ENCODE measurements around the gene UBE3B.

UBE3B gene

DNA sequence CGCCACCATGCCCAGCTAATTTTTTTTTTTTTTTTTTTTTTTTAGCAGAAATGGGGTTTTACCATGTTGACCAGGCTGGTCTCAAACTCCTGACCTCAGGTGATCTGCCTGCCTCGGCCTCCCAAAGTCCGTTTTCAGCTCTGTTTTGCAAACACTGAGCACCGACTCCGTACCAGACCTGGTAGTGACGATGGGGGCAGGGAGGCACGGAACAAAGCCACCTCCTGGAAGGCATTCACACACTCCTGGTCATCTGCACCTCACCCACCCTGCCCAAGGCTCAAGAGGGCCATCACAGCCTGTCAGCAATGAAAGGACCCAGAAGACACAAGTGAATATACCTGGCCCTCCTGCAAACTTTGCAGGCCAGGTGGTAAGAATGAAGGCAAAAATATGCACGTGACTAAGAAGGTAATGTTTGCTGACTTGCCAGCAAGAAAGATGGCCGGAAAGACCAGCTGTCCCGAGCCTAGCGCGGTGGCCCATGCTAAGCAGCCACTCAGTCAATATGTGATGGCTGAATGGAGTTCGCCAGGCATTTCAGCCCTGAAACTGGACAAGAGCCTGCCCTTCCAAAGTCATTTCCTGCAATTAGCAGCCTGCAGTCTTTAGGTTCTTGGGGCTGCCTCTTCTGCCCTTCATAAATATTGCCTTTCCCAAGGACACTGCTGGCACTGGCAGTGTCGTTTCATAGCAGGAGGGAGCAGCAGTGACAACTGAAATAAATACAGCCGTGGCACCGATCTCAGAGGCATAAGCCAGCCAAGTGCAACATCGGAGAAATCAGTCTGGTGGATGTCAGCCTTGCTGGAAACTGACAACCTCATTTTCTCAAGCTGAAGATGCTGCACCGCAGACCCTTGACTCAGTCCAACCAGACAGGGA is 78.2 kb downstream of the UBE3B start:
- peaks cover 3% of the 10 kb centered on the region for H3K27me3 ChIP-seq (ENCODE audit: insufficient read depth, poor library complexity, severe bottlenecking)
- DNase-seq (ENCODE audit: low read depth in 1 of 2, low spot score in 1 of 2) = no peak
- no peak overlapping the region for H3K4me3 ChIP-seq (replicated peaks; ENCODE audit: insufficient read depth, low read length)
- TF ChIP-seq SPI1 (IDR thresholded peaks at IDR 0.05; ENCODE audit: borderline replicate concordance, low read depth) = no peak
- no peak for TF ChIP-seq GABPA (IDR thresholded peaks at IDR 0.05; ENCODE audit: low read depth)
- no peak for TF ChIP-seq POLR2AphosphoS5 (IDR thresholded peaks at IDR 0.05; ENCODE audit: low read depth)
- TF ChIP-seq, protein P1, sequence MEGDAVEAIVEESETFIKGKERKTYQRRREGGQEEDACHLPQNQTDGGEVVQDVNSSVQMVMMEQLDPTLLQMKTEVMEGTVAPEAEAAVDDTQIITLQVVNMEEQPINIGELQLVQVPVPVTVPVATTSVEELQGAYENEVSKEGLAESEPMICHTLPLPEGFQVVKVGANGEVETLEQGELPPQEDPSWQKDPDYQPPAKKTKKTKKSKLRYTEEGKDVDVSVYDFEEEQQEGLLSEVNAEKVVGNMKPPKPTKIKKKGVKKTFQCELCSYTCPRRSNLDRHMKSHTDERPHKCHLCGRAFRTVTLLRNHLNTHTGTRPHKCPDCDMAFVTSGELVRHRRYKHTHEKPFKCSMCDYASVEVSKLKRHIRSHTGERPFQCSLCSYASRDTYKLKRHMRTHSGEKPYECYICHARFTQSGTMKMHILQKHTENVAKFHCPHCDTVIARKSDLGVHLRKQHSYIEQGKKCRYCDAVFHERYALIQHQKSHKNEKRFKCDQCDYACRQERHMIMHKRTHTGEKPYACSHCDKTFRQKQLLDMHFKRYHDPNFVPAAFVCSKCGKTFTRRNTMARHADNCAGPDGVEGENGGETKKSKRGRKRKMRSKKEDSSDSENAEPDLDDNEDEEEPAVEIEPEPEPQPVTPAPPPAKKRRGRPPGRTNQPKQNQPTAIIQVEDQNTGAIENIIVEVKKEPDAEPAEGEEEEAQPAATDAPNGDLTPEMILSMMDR (IDR thresholded peaks at IDR 0.05; ENCODE audit: insufficient read depth, low read length) = no peak
- TF ChIP-seq, protein P2, sequence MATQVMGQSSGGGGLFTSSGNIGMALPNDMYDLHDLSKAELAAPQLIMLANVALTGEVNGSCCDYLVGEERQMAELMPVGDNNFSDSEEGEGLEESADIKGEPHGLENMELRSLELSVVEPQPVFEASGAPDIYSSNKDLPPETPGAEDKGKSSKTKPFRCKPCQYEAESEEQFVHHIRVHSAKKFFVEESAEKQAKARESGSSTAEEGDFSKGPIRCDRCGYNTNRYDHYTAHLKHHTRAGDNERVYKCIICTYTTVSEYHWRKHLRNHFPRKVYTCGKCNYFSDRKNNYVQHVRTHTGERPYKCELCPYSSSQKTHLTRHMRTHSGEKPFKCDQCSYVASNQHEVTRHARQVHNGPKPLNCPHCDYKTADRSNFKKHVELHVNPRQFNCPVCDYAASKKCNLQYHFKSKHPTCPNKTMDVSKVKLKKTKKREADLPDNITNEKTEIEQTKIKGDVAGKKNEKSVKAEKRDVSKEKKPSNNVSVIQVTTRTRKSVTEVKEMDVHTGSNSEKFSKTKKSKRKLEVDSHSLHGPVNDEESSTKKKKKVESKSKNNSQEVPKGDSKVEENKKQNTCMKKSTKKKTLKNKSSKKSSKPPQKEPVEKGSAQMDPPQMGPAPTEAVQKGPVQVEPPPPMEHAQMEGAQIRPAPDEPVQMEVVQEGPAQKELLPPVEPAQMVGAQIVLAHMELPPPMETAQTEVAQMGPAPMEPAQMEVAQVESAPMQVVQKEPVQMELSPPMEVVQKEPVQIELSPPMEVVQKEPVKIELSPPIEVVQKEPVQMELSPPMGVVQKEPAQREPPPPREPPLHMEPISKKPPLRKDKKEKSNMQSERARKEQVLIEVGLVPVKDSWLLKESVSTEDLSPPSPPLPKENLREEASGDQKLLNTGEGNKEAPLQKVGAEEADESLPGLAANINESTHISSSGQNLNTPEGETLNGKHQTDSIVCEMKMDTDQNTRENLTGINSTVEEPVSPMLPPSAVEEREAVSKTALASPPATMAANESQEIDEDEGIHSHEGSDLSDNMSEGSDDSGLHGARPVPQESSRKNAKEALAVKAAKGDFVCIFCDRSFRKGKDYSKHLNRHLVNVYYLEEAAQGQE (IDR thresholded peaks at IDR 0.05; ENCODE audit: insufficient replicate concordance, low read depth) = no peak
- no peak overlapping the region for H3K27ac ChIP-seq (replicated peaks)

DNA sequence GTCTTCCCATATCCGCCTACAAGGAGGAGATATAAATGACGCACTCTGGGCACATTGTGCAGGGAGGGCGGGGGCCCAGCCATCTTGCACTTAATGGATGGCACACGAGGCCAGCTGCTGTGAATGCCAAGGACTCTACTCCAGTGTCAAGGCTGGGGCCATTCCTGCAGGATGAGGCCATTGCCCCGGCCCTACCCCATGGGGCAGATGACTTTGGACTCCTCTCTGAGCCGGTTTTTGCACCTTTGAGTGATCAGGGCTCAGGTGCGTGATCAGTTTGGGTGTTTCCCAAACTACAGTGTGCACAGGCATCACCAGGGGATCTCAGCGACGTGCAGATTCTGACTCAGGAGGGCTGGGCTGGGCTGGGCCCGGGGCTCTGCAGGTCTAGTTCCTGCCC is 79.8 kb downstream of the UBE3B start:
- TF ChIP-seq POLR2AphosphoS5 (IDR thresholded peaks at IDR 0.05; ENCODE audit: low read depth) (no peak), SPI1 (IDR thresholded peaks at IDR 0.05; ENCODE audit: borderline replicate concordance, low read depth) (no peak), GABPA (IDR thresholded peaks at IDR 0.05; ENCODE audit: low read depth) (no peak)
- TF ChIP-seq, protein P1 (IDR thresholded peaks at IDR 0.05; ENCODE audit: insufficient read depth, low read length) = no peak
- TF ChIP-seq, protein P2 (IDR thresholded peaks at IDR 0.05; ENCODE audit: insufficient replicate concordance, low read depth) = no peak
- H3K4me3 ChIP-seq (replicated peaks; ENCODE audit: insufficient read depth, low read length) = no peak overlapping the region

DNA sequence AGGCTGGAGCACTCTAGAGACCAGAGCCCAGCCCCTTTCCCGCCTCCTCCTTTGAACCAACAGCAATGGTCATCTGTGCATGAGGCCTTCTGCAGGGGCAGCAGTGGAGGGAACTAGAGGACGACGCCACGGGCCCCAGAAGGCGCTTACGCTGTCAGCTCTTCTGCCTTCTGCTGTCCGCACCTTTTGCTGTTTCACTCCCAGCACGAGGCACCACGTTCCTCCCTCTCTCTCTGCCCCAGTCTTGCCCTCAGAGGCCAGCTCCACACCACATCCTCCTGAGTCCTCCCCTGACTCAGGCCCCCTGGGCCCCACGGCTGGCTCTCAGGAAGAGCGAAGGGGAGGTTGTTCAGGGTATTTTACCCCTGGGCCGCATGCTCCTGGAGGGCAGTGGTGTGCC is 80.4 kb downstream of the UBE3B start:
- Histone ChIP-seq H3K4me3 (replicated peaks; ENCODE audit: insufficient read depth, low read length) (no peak overlapping the region), H3K27me3 (ENCODE audit: insufficient read depth, poor library complexity, severe bottlenecking) (peaks cover 3% of the 10 kb centered on the region), H3K27ac (replicated peaks) (no peak overlapping the region)
- no peak for DNase-seq (ENCODE audit: low read depth in 1 of 2, low spot score in 1 of 2)
- TF ChIP-seq SPI1 (IDR thresholded peaks at IDR 0.05; ENCODE audit: borderline replicate concordance, low read depth) (no peak), GABPA (IDR thresholded peaks at IDR 0.05; ENCODE audit: low read depth) (no peak), POLR2AphosphoS5 (IDR thresholded peaks at IDR 0.05; ENCODE audit: low read depth) (no peak)
- TF ChIP-seq, protein P2 (IDR thresholded peaks at IDR 0.05; ENCODE audit: insufficient replicate concordance, low read depth) = no peak
- TF ChIP-seq, protein P1 (IDR thresholded peaks at IDR 0.05; ENCODE audit: insufficient read depth, low read length) = no peak

More for the DNA sequence above, 79.8 kb downstream of the UBE3B start:
- Histone ChIP-seq H3K27ac (replicated peaks) (no peak overlapping the region), H3K27me3 (ENCODE audit: insufficient read depth, poor library complexity, severe bottlenecking) (peaks cover 3% of the 10 kb centered on the region)
- DNase-seq (ENCODE audit: low read depth in 1 of 2, low spot score in 1 of 2) = no peak
